Stomach (tissue), 4 donors: ENCODE data around the gene KCNIP4.

Experiments used
- POLR2A ChIP-seq, 4 donors: fragments of 450-650 bp; IDR thresholded peaks; one replicate each; pipeline ENCODE4 v1.6.1; 2016; ENCODE audit warnings: antibody characterized with exemption in 4 of 4, control low read depth in 2 of 4, mild to moderate bottlenecking in 1 of 4, moderate library complexity in 1 of 4
- TF ChIP-seq, protein P1 (sequence below), 7 experiments: fragments of 450-650 bp in 4 of 7; fragments of 200-600 bp in 3 of 7; sonication (generic) in 3 of 7; IDR thresholded peaks; one replicate each; pipeline ENCODE4 v1.5.1; 2016 to 2019; ENCODE audit warnings: antibody characterized with exemption in 7 of 7, control low read depth in 2 of 7, mild to moderate bottlenecking in 1 of 7

- TF ChIP-seq, protein P1, sequence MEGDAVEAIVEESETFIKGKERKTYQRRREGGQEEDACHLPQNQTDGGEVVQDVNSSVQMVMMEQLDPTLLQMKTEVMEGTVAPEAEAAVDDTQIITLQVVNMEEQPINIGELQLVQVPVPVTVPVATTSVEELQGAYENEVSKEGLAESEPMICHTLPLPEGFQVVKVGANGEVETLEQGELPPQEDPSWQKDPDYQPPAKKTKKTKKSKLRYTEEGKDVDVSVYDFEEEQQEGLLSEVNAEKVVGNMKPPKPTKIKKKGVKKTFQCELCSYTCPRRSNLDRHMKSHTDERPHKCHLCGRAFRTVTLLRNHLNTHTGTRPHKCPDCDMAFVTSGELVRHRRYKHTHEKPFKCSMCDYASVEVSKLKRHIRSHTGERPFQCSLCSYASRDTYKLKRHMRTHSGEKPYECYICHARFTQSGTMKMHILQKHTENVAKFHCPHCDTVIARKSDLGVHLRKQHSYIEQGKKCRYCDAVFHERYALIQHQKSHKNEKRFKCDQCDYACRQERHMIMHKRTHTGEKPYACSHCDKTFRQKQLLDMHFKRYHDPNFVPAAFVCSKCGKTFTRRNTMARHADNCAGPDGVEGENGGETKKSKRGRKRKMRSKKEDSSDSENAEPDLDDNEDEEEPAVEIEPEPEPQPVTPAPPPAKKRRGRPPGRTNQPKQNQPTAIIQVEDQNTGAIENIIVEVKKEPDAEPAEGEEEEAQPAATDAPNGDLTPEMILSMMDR (IDR thresholded peaks at IDR 0.05): no peak
- TF ChIP-seq POLR2A (IDR thresholded peaks at IDR 0.05): no peak
Measured at GRCh38 chr4:21728304-21728703, 220.3 kb downstream of the KCNIP4 start.
